H1 (cell line): ENCODE measurements around the gene C16orf87. TPM values are rescaled to one million over a fixed set of nuclear protein-coding genes. Genes with fewer than 3 reads are reported as not detected.

ENCODE experiments used
- CTCF ChIA-PET: fragments of 300-600 bp; sonication (Branson Sonifier 250); formaldehyde crosslinking; loops from one replicate; lab custom pipeline; 2021; ENCODE audit not compliant: partially characterized antibody; lab: Charles Lee
- POLR2A ChIA-PET: fragments of 300-600 bp; sonication (Branson Sonifier 250); formaldehyde crosslinking; loops from one replicate; lab custom pipeline; 2021; ENCODE audit warnings: inconsistent platforms; ENCODE audit not compliant: partially characterized antibody; lab: Charles Lee
- DNase-seq, 2 experiments: peaks; one replicate each; pipeline versions ENCODE4 v3.0.0 to v3.0.0-alpha.2; 2010 to 2022; ENCODE audit warnings: low spot score in 2 of 2, low read depth in 1 of 2, mixed read lengths in 1 of 2
- FAIRE-seq: peaks from 2 replicates; lab custom pipeline; 2011; peaks lifted over from hg19 to GRCh38; lab: Jason Lieb, UNC
- H2AFZ ChIP-seq: 2 replicates; pipeline ENCODE4 v1.8.1; 2012; ENCODE audit warnings: low read length, inconsistent platforms
- H2AK5ac ChIP-seq: 2 replicates; pipeline ENCODE4 v1.6.1; 2013; ENCODE audit warnings: low read depth, low read length
- H2BK120ac ChIP-seq: replicated peaks from 2 replicates; pipeline ENCODE3; 2013; ENCODE audit warnings: low read depth, low read length, inconsistent platforms
- H2BK12ac ChIP-seq: 2 replicates; pipeline ENCODE4 v1.6.1; 2013; ENCODE audit warnings: low read depth, low read length
- H2BK15ac ChIP-seq: 2 replicates; pipeline ENCODE4 v1.6.1; 2013; ENCODE audit warnings: low read length
- H2BK20ac ChIP-seq: 2 replicates; pipeline ENCODE4 v1.6.1; 2013; ENCODE audit warnings: low read length
- H2BK5ac ChIP-seq: 2 replicates; pipeline ENCODE4 v1.6.1; 2013; ENCODE audit warnings: low read depth, low read length
- H3K14ac ChIP-seq: 2 replicates; pipeline ENCODE4 v1.6.1; 2013; ENCODE audit warnings: inconsistent platforms; ENCODE audit not compliant: insufficient read length
- H3K18ac ChIP-seq: 2 replicates; pipeline ENCODE4 v1.6.1; 2013; ENCODE audit warnings: low read length; ENCODE audit errors: extremely low read depth
- H3K23ac ChIP-seq: 2 replicates; pipeline ENCODE4 v1.6.1; 2013; ENCODE audit warnings: inconsistent platforms; ENCODE audit not compliant: insufficient read length
- H3K23me2 ChIP-seq: 2 replicates; pipeline ENCODE4 v1.6.1; 2013; ENCODE audit warnings: low read depth, low read length
- H3K27ac ChIP-seq: 2 replicates; pipeline ENCODE4 v1.6.1; 2011; ENCODE audit warnings: low read depth, low read length, inconsistent platforms
- H3K27me3 ChIP-seq, 4 experiments: replicated peaks in 1 of 4; 1 replicate in 1 of 4; 2 replicates in 3 of 4; pipeline versions ENCODE4 v1.6.1 to v1.8.1; 2011 to 2013; ENCODE audit warnings: low read length in 3 of 4, mild to moderate bottlenecking in 3 of 4, inconsistent platforms in 2 of 4, mixed read lengths in 2 of 4, moderate library complexity in 1 of 4; ENCODE audit not compliant: control insufficient read depth in 3 of 4, insufficient read depth in 3 of 4; ENCODE audit errors: extremely low read depth in 1 of 4
- H3K36me3 ChIP-seq, 4 experiments: 2 replicates each; pipeline versions ENCODE4 v1.6.1 to v1.8.1; 2011 to 2013; ENCODE audit warnings: mild to moderate bottlenecking in 4 of 4, low read length in 3 of 4, moderate library complexity in 2 of 4, control low read depth in 1 of 4, inconsistent platforms in 1 of 4; ENCODE audit not compliant: insufficient read depth in 4 of 4, control insufficient read depth in 2 of 4
- H3K4ac ChIP-seq: replicated peaks from 2 replicates; pipeline ENCODE3; 2013; ENCODE audit warnings: low read length, low read depth, mixed read lengths, inconsistent platforms; ENCODE audit not compliant: insufficient read length
- H3K4me1 ChIP-seq, 4 experiments: replicated peaks in 1 of 4; 1 replicate in 1 of 4; 2 replicates in 3 of 4; pipeline versions ENCODE4 v1.6.1 to v1.8.1; 2011 to 2013; ENCODE audit warnings: low read length in 3 of 4, inconsistent platforms in 2 of 4, mixed read lengths in 1 of 4; ENCODE audit not compliant: insufficient read depth in 4 of 4, control insufficient read depth in 3 of 4
- H3K4me2 ChIP-seq, 2 experiments: 2 replicates each; pipeline versions ENCODE4 v1.6.1 to v1.8.1; 2011 to 2013; ENCODE audit warnings: low read depth in 2 of 2, low read length in 2 of 2, control low read depth in 1 of 2, inconsistent platforms in 1 of 2, mild to moderate bottlenecking in 1 of 2; ENCODE audit not compliant: insufficient read depth in 1 of 2
- H3K4me3 ChIP-seq, 4 experiments: fragments of 200-600, 300-600 bp in 1 of 4; sonication (generic), shearing (Covaris generic), sonication (Bioruptor Twin) in 1 of 4; 2 replicates each; pipeline versions ENCODE4 v1.5.1 to v1.8.1; 2011 to 2016; ENCODE audit warnings: low read length in 4 of 4, low read depth in 3 of 4, control low read depth in 2 of 4, inconsistent platforms in 2 of 4, mild to moderate bottlenecking in 2 of 4, mixed read lengths in 1 of 4, moderate library complexity in 1 of 4; ENCODE audit not compliant: insufficient read depth in 2 of 4; ENCODE audit errors: extremely low read depth in 1 of 4
- H3K56ac ChIP-seq: replicated peaks from 2 replicates; pipeline ENCODE3; 2013; ENCODE audit warnings: low read depth, mild to moderate bottlenecking, mixed read lengths, low read length, inconsistent platforms; ENCODE audit not compliant: insufficient read length
- H3K79me1 ChIP-seq: 2 replicates; pipeline ENCODE4 v1.6.1; 2013; ENCODE audit warnings: low read depth, low read length, control low read depth
- H3K79me2 ChIP-seq, 2 experiments: 2 replicates each; pipeline versions ENCODE4 v1.6.1 to v1.8.1; 2012 to 2013; ENCODE audit warnings: low read length in 2 of 2, mild to moderate bottlenecking in 2 of 2, inconsistent platforms in 1 of 2; ENCODE audit not compliant: insufficient read depth in 2 of 2, control insufficient read depth in 1 of 2
- H3K9ac ChIP-seq, 4 experiments: replicated peaks in 1 of 4; 1 replicate in 1 of 4; 2 replicates in 3 of 4; pipeline versions ENCODE4 v1.6.1 to v1.8.1; 2011 to 2013; ENCODE audit warnings: low read depth in 3 of 4, low read length in 3 of 4, control low read depth in 2 of 4, mild to moderate bottlenecking in 2 of 4, moderate library complexity in 2 of 4, inconsistent platforms in 1 of 4; ENCODE audit errors: extremely low read depth in 1 of 4
- H3K9me3 ChIP-seq, 2 experiments: 2 replicates each; pipeline versions ENCODE4 v1.6.1 to v1.8.1; 2012 to 2013; ENCODE audit warnings: mild to moderate bottlenecking in 2 of 2, moderate library complexity in 2 of 2, control low read depth in 1 of 2, inconsistent platforms in 1 of 2, low read depth in 1 of 2, low read length in 1 of 2, mixed read lengths in 1 of 2; ENCODE audit not compliant: insufficient read depth in 2 of 2
- H4K20me1 ChIP-seq, 2 experiments: replicated peaks in 1 of 2; 2 replicates each; pipeline versions ENCODE3 to v1.8.1; 2011 to 2013; ENCODE audit warnings: inconsistent platforms in 2 of 2, low read length in 2 of 2, mild to moderate bottlenecking in 1 of 2; ENCODE audit not compliant: insufficient read depth in 2 of 2, control insufficient read depth in 1 of 2
- H4K5ac ChIP-seq: 2 replicates; pipeline ENCODE4 v1.6.1; 2013; ENCODE audit warnings: low read length, low read depth, mixed read lengths, inconsistent platforms; ENCODE audit not compliant: insufficient read length
- H4K8ac ChIP-seq: 2 replicates; pipeline ENCODE4 v1.8.0; 2013; ENCODE audit warnings: mild to moderate bottlenecking, moderate library complexity, low read length, inconsistent platforms; ENCODE audit not compliant: insufficient read depth; ENCODE audit errors: extremely low read depth
- H4K91ac ChIP-seq: replicated peaks from 2 replicates; pipeline ENCODE3; 2013; ENCODE audit warnings: low read length, mixed read lengths, inconsistent platforms; ENCODE audit not compliant: insufficient read length
- CREB1 ChIP-seq: IDR thresholded peaks from 2 replicates; pipeline ENCODE4 v1.6.1; 2012; ENCODE audit warnings: inconsistent platforms
- JUN ChIP-seq: IDR thresholded peaks from 2 replicates; pipeline ENCODE4 v1.6.1; 2011; ENCODE audit warnings: low read depth, mild to moderate bottlenecking, improper control_type of control experiment, low read length
- JUND ChIP-seq: IDR thresholded peaks from 2 replicates; pipeline ENCODE4 v1.6.1; 2011; ENCODE audit warnings: mild to moderate bottlenecking, improper control_type of control experiment, low read length
- KDM4A ChIP-seq: IDR thresholded peaks from one replicate; pipeline ENCODE4 v1.7.1; 2012; ENCODE audit warnings: low read depth, mild to moderate bottlenecking, moderate library complexity, low read length, inconsistent platforms; ENCODE audit not compliant: severe bottlenecking
- MAFK ChIP-seq: IDR thresholded peaks from 2 replicates; pipeline ENCODE4 v1.6.1; 2012; ENCODE audit warnings: low read depth, mild to moderate bottlenecking, improper control_type of control experiment, low read length
- POU5F1 ChIP-seq: IDR thresholded peaks from 2 replicates; pipeline ENCODE4 v1.6.1; 2011; ENCODE audit warnings: low read depth, mild to moderate bottlenecking, low read length, moderate library complexity
- SIN3A ChIP-seq, 2 experiments: IDR thresholded peaks in 1 of 2; conservative IDR thresholded peaks in 1 of 2; 2 replicates each; pipeline ENCODE4 v1.6.1; 2011 to 2012; ENCODE audit warnings: low read length in 2 of 2, improper control_type of control experiment in 1 of 2, low read depth in 1 of 2, mild to moderate bottlenecking in 1 of 2
- SP1 ChIP-seq: IDR thresholded peaks from 2 replicates; pipeline ENCODE4 v1.6.1; 2011; ENCODE audit warnings: low read depth, low read length
- SRF ChIP-seq: IDR thresholded peaks from 2 replicates; pipeline ENCODE4 v1.6.1; 2011; ENCODE audit warnings: mild to moderate bottlenecking, low read depth, low read length, moderate library complexity
- TAF7 ChIP-seq: optimal IDR thresholded peaks from 2 replicates; pipeline ENCODE3; 2011; ENCODE audit warnings: low read depth, mild to moderate bottlenecking, inconsistent platforms, low read length, moderate library complexity, borderline replicate concordance
- TBP ChIP-seq: IDR thresholded peaks from 2 replicates; pipeline ENCODE4 v1.6.1; 2011; ENCODE audit warnings: low read depth, low read length, improper control_type of control experiment
- WGBS, 2 experiments: shearing (Covaris generic) in 1 of 2; methylation state at CpG; one replicate each; pipeline versions ENCODE4 v1.1.6 to v1.1.7; 2013 to 2015; ENCODE audit warnings: low lambda C conversion rate in 2 of 2, mixed read lengths in 2 of 2, inconsistent platforms in 1 of 2, low coverage in 1 of 2, missing lambda C conversion rate in 1 of 2; ENCODE audit not compliant: insufficient replicate concordance in 2 of 2, insufficient coverage in 1 of 2, insufficient read length in 1 of 2; ENCODE audit errors: extremely low coverage in 1 of 2, missing lambda C conversion rate in 1 of 2; 5-methylcytosine and 5-hydroxymethylcytosine counted together
- polyA plus RNA-seq, 7 experiments: library from polyadenylated mRNA; depleted of rRNA in 3 of 7; stranded (reverse) in 5 of 7; unstranded in 2 of 7; fragments of >200 nt in 5 of 7; fragments of 200-250 nt in 2 of 7; gene quantifications; 1 replicate in 5 of 7; 2 replicates in 1 of 7; 4 replicates in 1 of 7; pipeline versions ENCODE4 v1.2.1 to v1.2.3, GENCODE V29; 2011 to 2013; ENCODE audit warnings: missing spikeins in 2 of 7, mixed read lengths in 2 of 7
- total RNA-seq: library from RNA; stranded (reverse); fragmentation: NEBNext Ultra II Directional; extraction: Animal tissue kit (Norgen Biotek cat#: 25700); gene quantifications from 2 replicates; pipeline ENCODE4 v1.2.1, GENCODE V29; 2021
- TF ChIP-seq, protein P1 (sequence below): IDR thresholded peaks from 2 replicates; pipeline ENCODE4 v1.6.1; 2012; ENCODE audit warnings: inconsistent platforms

Gene C16orf87
- total and polyA plus RNA-seq, 2 of the 8 experiments (the other 6 are each of a cell fraction or from before 2014, with no cell fraction given) = 4.8 to 21.8 TPM

DNA sequence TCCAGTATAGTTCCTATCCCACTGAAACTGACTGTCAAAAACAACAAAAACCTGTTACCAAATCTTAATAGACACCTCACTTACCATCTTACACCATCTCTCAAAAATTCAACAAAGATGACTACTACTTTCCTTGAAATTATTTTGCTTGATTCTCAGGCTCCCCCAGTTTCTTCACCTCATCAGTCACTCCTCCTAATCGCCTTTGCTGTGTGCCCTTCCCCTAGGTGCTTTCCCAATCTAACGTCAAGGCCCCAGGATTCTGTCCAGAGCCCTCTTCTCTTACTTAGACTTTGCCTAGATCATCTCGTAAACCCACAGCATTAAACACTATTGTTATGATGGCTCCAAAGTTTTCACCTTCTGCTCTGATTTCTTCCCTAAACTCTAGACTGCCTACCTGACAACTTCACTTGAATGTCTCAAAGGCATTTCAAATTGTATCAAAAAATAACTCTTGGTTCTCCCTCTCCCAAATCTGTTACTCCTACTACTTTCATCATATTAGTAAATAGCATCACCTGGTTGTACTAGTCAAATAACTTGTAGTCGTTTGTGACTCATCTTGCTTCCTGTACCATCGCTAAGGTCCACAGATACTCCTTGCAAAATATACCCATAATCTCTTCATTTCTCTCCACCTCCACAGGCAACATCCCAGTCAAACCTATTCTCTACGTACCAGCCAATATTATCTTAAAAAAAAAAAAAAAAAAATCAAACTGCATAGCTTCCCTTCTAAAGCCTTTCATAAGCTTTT is 18.0 kb downstream of the C16orf87 start:
- CTCF ChIA-PET = interaction anchor here (1.0 to 2.0 kb wide), 2 partner anchors 10 to 12 kb away, joined by 4 to 10 read pairs; no protein-coding TSS in a partner anchor
- no peaks in the 10 kb centered on the region for H4K20me1 ChIP-seq

More for the DNA sequence above, 18.0 kb downstream of the C16orf87 start:
- H3K4me1 ChIP-seq = no peaks in the 10 kb centered on the region
- no peak overlapping the region for H3K4ac ChIP-seq
- no peak overlapping the region for H4K5ac ChIP-seq
- H3K4me3 ChIP-seq = no peak overlapping the region
- no peak overlapping the region for H3K4me2 ChIP-seq
- DNase-seq (no peak), FAIRE-seq (no peak)
- no peak overlapping the region for H3K18ac ChIP-seq
- no peak overlapping the region for H4K8ac ChIP-seq
- 88% methylated on average over 6 of the region's 6 CpGs; no CpG with 5 or more reads in 1 of the 2 experiments for WGBS, 2 experiments
- H3K23ac ChIP-seq = no peak overlapping the region
- H3K27ac ChIP-seq = no peak overlapping the region
- no peaks in the 10 kb centered on the region; a peak in 1 of 4 replicates for H3K9me3 ChIP-seq
- POLR2A ChIA-PET = interaction anchor here (0.7 kb wide), 1 partner anchor 12 kb away, joined by 4 read pairs; no protein-coding TSS in a partner anchor
- no peak overlapping the region for H2BK5ac ChIP-seq
- H3K56ac ChIP-seq = no peak overlapping the region
- no peaks in the 10 kb centered on the region for H3K23me2 ChIP-seq
- no peak overlapping the region for H2BK120ac ChIP-seq
- peaks cover 0 to 82% of the 10 kb centered on the region in 2 experiments; a peak in 2 of 4 replicates for H3K79me2 ChIP-seq
- no peak overlapping the region for H2BK15ac ChIP-seq
- H2BK12ac ChIP-seq = no peak overlapping the region
- H2AFZ ChIP-seq = no peak overlapping the region
- no peaks in the 10 kb centered on the region for H3K27me3 ChIP-seq
- no peaks in the 10 kb centered on the region for H3K36me3 ChIP-seq
- TF ChIP-seq JUN = no peak
- no peak for TF ChIP-seq SIN3A (conservative IDR thresholded peaks at IDR 0.05 in 1 of 2, IDR thresholded peaks at IDR 0.05 in 1 of 2; ENCODE audit: low read depth in 1 of 2, low read length in 2 of 2)
- no peak for TF ChIP-seq SP1
- TF ChIP-seq, protein P1, sequence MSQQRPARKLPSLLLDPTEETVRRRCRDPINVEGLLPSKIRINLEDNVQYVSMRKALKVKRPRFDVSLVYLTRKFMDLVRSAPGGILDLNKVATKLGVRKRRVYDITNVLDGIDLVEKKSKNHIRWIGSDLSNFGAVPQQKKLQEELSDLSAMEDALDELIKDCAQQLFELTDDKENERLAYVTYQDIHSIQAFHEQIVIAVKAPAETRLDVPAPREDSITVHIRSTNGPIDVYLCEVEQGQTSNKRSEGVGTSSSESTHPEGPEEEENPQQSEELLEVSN = no peak
- no peak for TF ChIP-seq JUND
- no peak for TF ChIP-seq POU5F1
- TF ChIP-seq KDM4A = no peak
- TF ChIP-seq CREB1 = no peak
- TF ChIP-seq TAF7 = no peak
- no peak for TF ChIP-seq TBP
- TF ChIP-seq MAFK = no peak
- TF ChIP-seq SRF = no peak
- H4K91ac ChIP-seq = no peak overlapping the region
- no peak overlapping the region for H2AK5ac ChIP-seq
- no peaks in the 10 kb centered on the region for H3K79me1 ChIP-seq
- H3K9ac ChIP-seq = no peak overlapping the region
- H3K14ac ChIP-seq = no peak overlapping the region
- H2BK20ac ChIP-seq = no peak overlapping the region
